Ishikawa (cell line): ENCODE measurements around the gene CAMP.

Source experiments
- CEBPB ChIP-seq: IDR thresholded peaks from 2 replicates; pipeline ENCODE4 v1.6.1; 2012
- EGR1 ChIP-seq: IDR thresholded peaks from 2 replicates; pipeline ENCODE4 v1.6.1; 2012
- EP300 ChIP-seq: IDR thresholded peaks from 2 replicates; pipeline ENCODE4 v1.6.1; 2012; ENCODE audit warnings: borderline replicate concordance
- NFIC ChIP-seq: IDR thresholded peaks from 2 replicates; pipeline ENCODE4 v1.6.1; 2012
- RAD21 ChIP-seq: IDR thresholded peaks from 2 replicates; pipeline ENCODE4 v1.6.1; 2012; ENCODE audit warnings: low read depth
- TAF1 ChIP-seq: IDR thresholded peaks from 2 replicates; pipeline ENCODE4 v1.6.1; 2012; ENCODE audit warnings: low read depth, mild to moderate bottlenecking
- ZBTB7A ChIP-seq: IDR thresholded peaks from 2 replicates; pipeline ENCODE4 v1.6.1; 2012; ENCODE audit warnings: low read depth
- TF ChIP-seq, protein P1 (sequence below): IDR thresholded peaks from 2 replicates; pipeline ENCODE4 v1.6.1; 2012

DNA sequence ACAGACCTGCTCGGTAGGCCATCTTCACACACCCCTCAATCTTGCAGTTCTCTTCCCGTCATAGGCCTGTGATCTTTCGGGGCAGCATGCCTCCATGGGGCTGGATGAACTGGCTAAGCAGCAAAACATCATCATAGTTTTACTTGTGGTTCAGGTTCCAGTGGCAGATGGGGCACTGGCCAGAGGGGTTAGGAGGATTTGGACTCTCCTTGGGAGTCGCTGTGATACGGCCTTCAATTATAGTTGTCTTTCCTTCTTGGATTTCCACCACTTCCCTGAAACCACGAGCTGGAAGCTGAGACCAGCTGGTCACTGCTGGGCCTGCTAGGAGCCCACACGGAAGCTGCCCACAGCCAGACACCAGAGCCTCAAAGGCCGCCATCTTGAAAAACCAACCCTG, 33.3 kb downstream of the CAMP start:
- TF ChIP-seq RAD21 (no peak), TAF1 (no peak), CEBPB (no peak), EGR1 (no peak), EP300 (no peak), ZBTB7A (no peak), NFIC (no peak)
- TF ChIP-seq, protein P1, sequence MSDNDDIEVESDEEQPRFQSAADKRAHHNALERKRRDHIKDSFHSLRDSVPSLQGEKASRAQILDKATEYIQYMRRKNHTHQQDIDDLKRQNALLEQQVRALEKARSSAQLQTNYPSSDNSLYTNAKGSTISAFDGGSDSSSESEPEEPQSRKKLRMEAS = no peak
